Measurements from ENCODE around the gene RET. TPM values are rescaled to one million over a fixed set of nuclear protein-coding genes. Genes with fewer than 3 reads are reported as not detected.
A peak's percentile ranks its signal among the peaks of the same experiment; 100 is the strongest.

RET gene
- total and polyA plus RNA-seq, 2 donors from 2014 or later: 1.1 to 3.1 TPM

GRCh38 chr10:43029043-43029442 is 47.8 kb upstream of the RET start:
- Histone ChIP-seq H3K4me3 (ENCODE audit: low read length in 3 of 3) (no peak overlapping the region), H3K36me3 (ENCODE audit: control insufficient read depth in 2 of 3, insufficient read depth in 3 of 3, low read length in 3 of 3) (no peaks in the 10 kb centered on the region), H3K9me3 (ENCODE audit: control insufficient read depth in 2 of 3, insufficient read depth in 1 of 3, low read length in 3 of 3) (peaks cover 0 to 7% (median 4%) of the 10 kb centered on the region in 3 donors), H3K9ac (ENCODE audit: low read length in 3 of 3) (no peak overlapping the region), H3K27me3 (ENCODE audit: control insufficient read depth, insufficient read depth, low read length) (no peaks in the 10 kb centered on the region), H3K4me1 (ENCODE audit: control insufficient read depth in 2 of 3, insufficient read depth in 2 of 3, low read depth in 1 of 3, low read length in 3 of 3) (no peaks in the 10 kb centered on the region), H3K27ac (ENCODE audit: low read depth in 2 of 2, low read length in 2 of 2) (no peak overlapping the region)
- TF ChIP-seq, protein P1, sequence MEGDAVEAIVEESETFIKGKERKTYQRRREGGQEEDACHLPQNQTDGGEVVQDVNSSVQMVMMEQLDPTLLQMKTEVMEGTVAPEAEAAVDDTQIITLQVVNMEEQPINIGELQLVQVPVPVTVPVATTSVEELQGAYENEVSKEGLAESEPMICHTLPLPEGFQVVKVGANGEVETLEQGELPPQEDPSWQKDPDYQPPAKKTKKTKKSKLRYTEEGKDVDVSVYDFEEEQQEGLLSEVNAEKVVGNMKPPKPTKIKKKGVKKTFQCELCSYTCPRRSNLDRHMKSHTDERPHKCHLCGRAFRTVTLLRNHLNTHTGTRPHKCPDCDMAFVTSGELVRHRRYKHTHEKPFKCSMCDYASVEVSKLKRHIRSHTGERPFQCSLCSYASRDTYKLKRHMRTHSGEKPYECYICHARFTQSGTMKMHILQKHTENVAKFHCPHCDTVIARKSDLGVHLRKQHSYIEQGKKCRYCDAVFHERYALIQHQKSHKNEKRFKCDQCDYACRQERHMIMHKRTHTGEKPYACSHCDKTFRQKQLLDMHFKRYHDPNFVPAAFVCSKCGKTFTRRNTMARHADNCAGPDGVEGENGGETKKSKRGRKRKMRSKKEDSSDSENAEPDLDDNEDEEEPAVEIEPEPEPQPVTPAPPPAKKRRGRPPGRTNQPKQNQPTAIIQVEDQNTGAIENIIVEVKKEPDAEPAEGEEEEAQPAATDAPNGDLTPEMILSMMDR (IDR thresholded peaks at IDR 0.05; ENCODE audit: borderline replicate concordance, extremely low read depth, insufficient read depth): no peak
- DNase-seq (peak in 1 of 5 donors; percentile 37), FAIRE-seq (no peak)
- intact Hi-C loops (cut with DNase I): no loop called here

GRCh38 chr10:43032613-43033012 is 44.3 kb upstream of the RET start:
- FAIRE-seq: no peak

GRCh38 chr10:43035800-43036199 is 41.1 kb upstream of the RET start:
- no peaks in the 10 kb centered on the region for H3K4me1 ChIP-seq (ENCODE audit: control insufficient read depth in 2 of 3, insufficient read depth in 2 of 3, low read depth in 1 of 3, low read length in 3 of 3)
- TF ChIP-seq, protein P1 (IDR thresholded peaks at IDR 0.05; ENCODE audit: borderline replicate concordance, extremely low read depth, insufficient read depth): no peak
- no peaks in the 10 kb centered on the region for H3K27me3 ChIP-seq (ENCODE audit: control insufficient read depth, insufficient read depth, low read length)
- no peak overlapping the region for H3K9ac ChIP-seq (ENCODE audit: low read length in 3 of 3)
- peaks cover 0 to 7% (median 4%) of the 10 kb centered on the region in 3 donors for H3K9me3 ChIP-seq (ENCODE audit: control insufficient read depth in 2 of 3, insufficient read depth in 1 of 3, low read length in 3 of 3)
- no peak overlapping the region for H3K27ac ChIP-seq (ENCODE audit: low read depth in 2 of 2, low read length in 2 of 2)
- no peaks in the 10 kb centered on the region for H3K36me3 ChIP-seq (ENCODE audit: control insufficient read depth in 2 of 3, insufficient read depth in 3 of 3, low read length in 3 of 3)
- H3K4me3 ChIP-seq (ENCODE audit: low read length in 3 of 3): no peak overlapping the region
- intact Hi-C loops (cut with DNase I): no loop called here
- DNase-seq (peak in 1 of 5 donors; percentile 7), FAIRE-seq (no peak)

More at GRCh38 chr10:43032613-43033012, 44.3 kb upstream of the RET start:
- Histone ChIP-seq H3K27ac (ENCODE audit: low read depth in 2 of 2, low read length in 2 of 2) (no peak overlapping the region), H3K9ac (ENCODE audit: low read length in 3 of 3) (no peak overlapping the region), H3K9me3 (ENCODE audit: control insufficient read depth in 2 of 3, insufficient read depth in 1 of 3, low read length in 3 of 3) (peaks cover 0 to 7% (median 4%) of the 10 kb centered on the region in 3 donors), H3K36me3 (ENCODE audit: control insufficient read depth in 2 of 3, insufficient read depth in 3 of 3, low read length in 3 of 3) (no peaks in the 10 kb centered on the region), H3K4me3 (ENCODE audit: low read length in 3 of 3) (no peak overlapping the region), H3K4me1 (ENCODE audit: control insufficient read depth in 2 of 3, insufficient read depth in 2 of 3, low read depth in 1 of 3, low read length in 3 of 3) (no peaks in the 10 kb centered on the region), H3K27me3 (ENCODE audit: control insufficient read depth, insufficient read depth, low read length) (no peaks in the 10 kb centered on the region)
- TF ChIP-seq, protein P1 (IDR thresholded peaks at IDR 0.05; ENCODE audit: borderline replicate concordance, extremely low read depth, insufficient read depth): no peak
- intact Hi-C loops (cut with DNase I): no loop called here
- DNase-seq: no peak
